HepG2 (cell line): ENCODE results near the gene SMIM14. TPM values are rescaled to one million over a fixed set of nuclear protein-coding genes. Genes with fewer than 3 reads are reported as not detected.

Experiments used
- ASH2L ChIP-seq: fragments of 300-600, 200-600 bp; sonication (generic); IDR thresholded peaks from 2 replicates; pipeline ENCODE4 v1.7.0; 2017; ENCODE audit warnings: low read depth, mild to moderate bottlenecking, moderate library complexity, mixed read lengths, low read length; ENCODE audit not compliant: insufficient read length
- CEBPG ChIP-seq: IDR thresholded peaks from 2 replicates; pipeline ENCODE4 v1.6.1; 2016
- CREB3 ChIP-seq: sonication (generic); formaldehyde crosslinking; IDR thresholded peaks from 2 replicates; pipeline ENCODE4 v1.5.0; 2020; ENCODE audit warnings: missing genetic modification reagents
- CREM ChIP-seq, 2 experiments: sonication (generic) in 1 of 2; formaldehyde crosslinking in 1 of 2; IDR thresholded peaks; 2 replicates each; pipeline versions ENCODE4 v1.4.0 to v1.6.1; 2016 to 2020; ENCODE audit warnings: antibody characterized with exemption in 1 of 2, mild to moderate bottlenecking in 1 of 2, missing genetic modification reagents in 1 of 2
- DPF2 ChIP-seq: sonication (generic); formaldehyde crosslinking; IDR thresholded peaks from 2 replicates; pipeline ENCODE4 v1.4.0; 2020; ENCODE audit warnings: mild to moderate bottlenecking, low read depth, missing genetic modification reagents, borderline replicate concordance
- ETV5 ChIP-seq: IDR thresholded peaks from 2 replicates; pipeline ENCODE4 v1.6.1; 2018; ENCODE audit warnings: missing biosample characterization, missing genetic modification reagents, inconsistent platforms, borderline replicate concordance
- HNF4A ChIP-seq: sonication (generic); formaldehyde crosslinking; IDR thresholded peaks from 2 replicates; pipeline ENCODE4 v1.4.0; 2020; ENCODE audit warnings: missing genetic modification reagents
- HNRNPH1 ChIP-seq: fragments of 200-400 bp; formaldehyde crosslinking; optimal IDR thresholded peaks from 2 replicates; pipeline ENCODE3; 2017; ENCODE audit warnings: mild to moderate bottlenecking, low read depth, low read length
- HNRNPK ChIP-seq: fragments of 200-400 bp; formaldehyde crosslinking; IDR thresholded peaks from 2 replicates; pipeline ENCODE4 v1.6.1; 2018; ENCODE audit warnings: low read length, low read depth, moderate library complexity, mild to moderate bottlenecking; ENCODE audit not compliant: poor library complexity, severe bottlenecking
- NFIC ChIP-seq: IDR thresholded peaks from 2 replicates; pipeline ENCODE4 v1.6.1; 2012; ENCODE audit warnings: mild to moderate bottlenecking, low read length, inconsistent platforms
- TEAD2 ChIP-seq: sonication (generic); formaldehyde crosslinking; IDR thresholded peaks from 2 replicates; pipeline ENCODE4 v1.9.0; 2021; ENCODE audit warnings: missing genetic modification reagents
- ZKSCAN5 ChIP-seq: sonication (generic); formaldehyde crosslinking; IDR thresholded peaks from 2 replicates; pipeline ENCODE4 v1.5.1; 2020; ENCODE audit warnings: mild to moderate bottlenecking, missing genetic modification reagents
- ZNF260 ChIP-seq: sonication (generic); formaldehyde crosslinking; IDR thresholded peaks from 2 replicates; pipeline ENCODE4 v1.4.0; 2020; ENCODE audit warnings: missing genetic modification reagents, low read depth, mild to moderate bottlenecking, borderline replicate concordance
- ZNF276 ChIP-seq: sonication (generic); formaldehyde crosslinking; IDR thresholded peaks from 2 replicates; pipeline ENCODE4 v1.4.0; 2020; ENCODE audit warnings: mild to moderate bottlenecking, low read depth, missing genetic modification reagents
- ZNF33A ChIP-seq: sonication (generic); formaldehyde crosslinking; IDR thresholded peaks from 2 replicates; pipeline ENCODE4 v1.5.1; 2020; ENCODE audit warnings: missing genetic modification reagents, mild to moderate bottlenecking, moderate library complexity, borderline replicate concordance
- ZNF563 ChIP-seq: sonication (generic); formaldehyde crosslinking; IDR thresholded peaks from 2 replicates; pipeline ENCODE4 v1.8.0; 2022; ENCODE audit warnings: mild to moderate bottlenecking, moderate library complexity, missing genetic modification reagents
- ZNF749 ChIP-seq: sonication (generic); formaldehyde crosslinking; IDR thresholded peaks from 2 replicates; pipeline ENCODE4 v1.8.0; 2022; ENCODE audit warnings: mild to moderate bottlenecking, missing genetic modification reagents, moderate library complexity, borderline replicate concordance
- ZZZ3 ChIP-seq: sonication (generic); formaldehyde crosslinking; IDR thresholded peaks from 2 replicates; pipeline ENCODE4 v1.4.0; 2020; ENCODE audit warnings: missing genetic modification reagents, mild to moderate bottlenecking, borderline replicate concordance
- polyA plus RNA-seq, 8 experiments: library from polyadenylated mRNA; depleted of rRNA in 3 of 8; stranded (reverse) in 7 of 8; unstranded in 1 of 8; fragments of >200 nt; fragmentation: Illumina TruSeq in 4 of 8; extraction: Trizol in 4 of 8; gene quantifications; 2 replicates each; pipeline versions ENCODE4 v1.2.1 to v1.2.3, GENCODE V29; 2011 to 2016; ENCODE audit warnings: low read depth in 4 of 8, missing spikeins in 1 of 8, mixed read lengths in 1 of 8; ENCODE audit not compliant: insufficient read depth in 1 of 8
- total RNA-seq, 5 experiments: library from RNA; depleted of rRNA; stranded (reverse); fragments of >200 nt; fragmentation: Illumina TruSeq; extraction: Trizol; gene quantifications; 2 replicates each; pipeline ENCODE4 v1.2.3, GENCODE V29; 2016; ENCODE audit warnings: low read depth in 1 of 5
- TF ChIP-seq, protein P1 (sequence below): sonication (generic); formaldehyde crosslinking; IDR thresholded peaks from 2 replicates; pipeline ENCODE4 v1.4.0; 2020; ENCODE audit warnings: missing genetic modification reagents
- TF ChIP-seq, protein P2 (sequence below): sonication (generic); formaldehyde crosslinking; IDR thresholded peaks from 2 replicates; pipeline ENCODE4 v1.4.0; 2020; ENCODE audit warnings: missing genetic modification reagents, borderline replicate concordance
- TF ChIP-seq, protein P3 (sequence below): fragments of 450-650 bp; IDR thresholded peaks from 2 replicates; pipeline ENCODE4 v1.6.1; 2017; ENCODE audit warnings: mild to moderate bottlenecking

The SMIM14 gene
- total and polyA plus RNA-seq, 2 of the 13 experiments (the other 11 are each of a cell fraction or from before 2014, with no cell fraction given), result 16.3 to 28.1 TPM

DNA sequence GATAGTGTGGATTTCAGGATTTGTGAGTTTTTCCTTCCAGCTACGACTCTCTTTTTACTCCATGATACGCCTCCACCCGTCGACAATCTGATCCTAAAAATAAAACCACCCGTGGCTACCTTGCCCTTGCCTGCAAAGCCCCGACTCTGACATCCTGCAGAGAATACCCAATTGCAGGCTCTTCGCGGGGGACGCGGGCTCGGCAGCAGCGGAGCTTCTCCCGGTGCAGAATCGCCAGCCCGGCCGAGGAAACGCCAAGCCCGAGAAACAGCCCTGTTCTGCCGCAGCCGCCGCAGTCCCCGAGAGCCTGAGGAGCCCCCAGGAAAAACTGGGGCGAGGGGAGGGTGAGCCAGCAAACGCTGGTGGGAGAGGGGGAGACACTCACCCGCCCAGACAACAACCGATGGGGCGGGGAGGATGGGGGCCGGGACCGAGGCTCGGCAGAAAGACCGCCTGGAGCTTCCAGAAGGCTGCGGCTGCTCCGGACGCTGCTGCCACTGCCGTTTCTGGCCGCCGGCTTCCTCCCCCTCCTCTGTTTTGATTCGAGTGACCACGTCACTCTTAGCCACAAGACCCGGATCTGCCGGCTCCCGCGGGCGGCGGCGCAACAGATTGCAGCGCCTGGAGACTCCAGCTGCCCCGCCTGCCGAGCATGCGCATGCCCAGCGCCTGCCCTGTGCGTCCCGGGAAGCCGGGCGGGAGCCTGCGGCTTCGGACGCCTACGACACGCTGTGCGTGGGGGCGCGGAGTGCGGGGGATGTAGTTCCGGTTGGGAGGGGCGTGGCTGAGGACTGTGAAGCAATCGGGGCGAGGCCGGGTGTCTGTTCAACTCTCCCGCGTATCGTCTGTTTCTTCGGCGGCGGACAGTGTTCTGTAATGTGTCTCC is at the start of gene SMIM14 (continued):
- TF ChIP-seq ZKSCAN5 (CRISPR knock-in tag), result no peak
- peak; percentile 11 for TF ChIP-seq ASH2L
- no peak for TF ChIP-seq ZNF276
- TF ChIP-seq CREB3, result no peak
- TF ChIP-seq ZNF563 (CRISPR knock-in tag), result no peak; the same call in none of the 2 replicates
- no peak for TF ChIP-seq HNRNPH1
- TF ChIP-seq ZNF749 (CRISPR knock-in tag), result no peak
- TF ChIP-seq, protein P1, sequence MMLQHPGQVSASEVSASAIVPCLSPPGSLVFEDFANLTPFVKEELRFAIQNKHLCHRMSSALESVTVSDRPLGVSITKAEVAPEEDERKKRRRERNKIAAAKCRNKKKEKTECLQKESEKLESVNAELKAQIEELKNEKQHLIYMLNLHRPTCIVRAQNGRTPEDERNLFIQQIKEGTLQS (CRISPR knock-in tag), result no peak; the same call in 1 of the 2 replicates
- TF ChIP-seq HNRNPK, result peak; percentile 91
- TF ChIP-seq CREM (IDR thresholded peaks at IDR 0.05), result peak; percentile 63
- no peak for TF ChIP-seq CREM (CRISPR knock-in tag; IDR thresholded peaks at IDR 0.05)
- peak; percentile 47; the same call in 1 of the 2 replicates for TF ChIP-seq HNF4A
- no peak for TF ChIP-seq DPF2 (CRISPR knock-in tag)
- TF ChIP-seq ETV5 (CRISPR knock-in tag), result peak; percentile 97
- no peak for TF ChIP-seq ZNF33A (CRISPR knock-in tag)
- peak; percentile 97 for TF ChIP-seq CEBPG (CRISPR knock-in tag)
- TF ChIP-seq NFIC, result no peak
- TF ChIP-seq TEAD2, result no peak
- no peak for TF ChIP-seq ZNF260
- TF ChIP-seq, protein P2, sequence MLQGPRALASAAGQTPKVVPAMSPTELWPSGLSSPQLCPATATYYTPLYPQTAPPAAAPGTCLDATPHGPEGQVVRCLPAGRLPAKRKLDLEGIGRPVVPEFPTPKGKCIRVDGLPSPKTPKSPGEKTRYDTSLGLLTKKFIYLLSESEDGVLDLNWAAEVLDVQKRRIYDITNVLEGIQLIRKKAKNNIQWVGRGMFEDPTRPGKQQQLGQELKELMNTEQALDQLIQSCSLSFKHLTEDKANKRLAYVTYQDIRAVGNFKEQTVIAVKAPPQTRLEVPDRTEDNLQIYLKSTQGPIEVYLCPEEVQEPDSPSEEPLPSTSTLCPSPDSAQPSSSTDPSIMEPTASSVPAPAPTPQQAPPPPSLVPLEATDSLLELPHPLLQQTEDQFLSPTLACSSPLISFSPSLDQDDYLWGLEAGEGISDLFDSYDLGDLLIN (CRISPR knock-in tag), result no peak; the same call in 1 of the 2 replicates
- TF ChIP-seq ZZZ3 (CRISPR knock-in tag), result no peak
- TF ChIP-seq, protein P3, sequence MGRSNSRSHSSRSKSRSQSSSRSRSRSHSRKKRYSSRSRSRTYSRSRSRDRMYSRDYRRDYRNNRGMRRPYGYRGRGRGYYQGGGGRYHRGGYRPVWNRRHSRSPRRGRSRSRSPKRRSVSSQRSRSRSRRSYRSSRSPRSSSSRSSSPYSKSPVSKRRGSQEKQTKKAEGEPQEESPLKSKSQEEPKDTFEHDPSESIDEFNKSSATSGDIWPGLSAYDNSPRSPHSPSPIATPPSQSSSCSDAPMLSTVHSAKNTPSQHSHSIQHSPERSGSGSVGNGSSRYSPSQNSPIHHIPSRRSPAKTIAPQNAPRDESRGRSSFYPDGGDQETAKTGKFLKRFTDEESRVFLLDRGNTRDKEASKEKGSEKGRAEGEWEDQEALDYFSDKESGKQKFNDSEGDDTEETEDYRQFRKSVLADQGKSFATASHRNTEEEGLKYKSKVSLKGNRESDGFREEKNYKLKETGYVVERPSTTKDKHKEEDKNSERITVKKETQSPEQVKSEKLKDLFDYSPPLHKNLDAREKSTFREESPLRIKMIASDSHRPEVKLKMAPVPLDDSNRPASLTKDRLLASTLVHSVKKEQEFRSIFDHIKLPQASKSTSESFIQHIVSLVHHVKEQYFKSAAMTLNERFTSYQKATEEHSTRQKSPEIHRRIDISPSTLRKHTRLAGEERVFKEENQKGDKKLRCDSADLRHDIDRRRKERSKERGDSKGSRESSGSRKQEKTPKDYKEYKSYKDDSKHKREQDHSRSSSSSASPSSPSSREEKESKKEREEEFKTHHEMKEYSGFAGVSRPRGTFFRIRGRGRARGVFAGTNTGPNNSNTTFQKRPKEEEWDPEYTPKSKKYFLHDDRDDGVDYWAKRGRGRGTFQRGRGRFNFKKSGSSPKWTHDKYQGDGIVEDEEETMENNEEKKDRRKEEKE, result no peak
